Left forelimb (tissue), 1 donor: Measurements from ENCODE around the gene FETUB.
A peak's percentile ranks its signal among the peaks of the same experiment; 100 is the strongest.
"Not testable (repeated sequence)": the region's sequence is repeated elsewhere in the genome, so short reads cannot be mapped to it uniquely, and the experiment has no call there.

Source experiments
- DNase-seq: peaks from one replicate; pipeline ENCODE4 v3.0.0-alpha.2; 2018; ENCODE audit warnings: low spot score

The FETUB gene

DNA sequence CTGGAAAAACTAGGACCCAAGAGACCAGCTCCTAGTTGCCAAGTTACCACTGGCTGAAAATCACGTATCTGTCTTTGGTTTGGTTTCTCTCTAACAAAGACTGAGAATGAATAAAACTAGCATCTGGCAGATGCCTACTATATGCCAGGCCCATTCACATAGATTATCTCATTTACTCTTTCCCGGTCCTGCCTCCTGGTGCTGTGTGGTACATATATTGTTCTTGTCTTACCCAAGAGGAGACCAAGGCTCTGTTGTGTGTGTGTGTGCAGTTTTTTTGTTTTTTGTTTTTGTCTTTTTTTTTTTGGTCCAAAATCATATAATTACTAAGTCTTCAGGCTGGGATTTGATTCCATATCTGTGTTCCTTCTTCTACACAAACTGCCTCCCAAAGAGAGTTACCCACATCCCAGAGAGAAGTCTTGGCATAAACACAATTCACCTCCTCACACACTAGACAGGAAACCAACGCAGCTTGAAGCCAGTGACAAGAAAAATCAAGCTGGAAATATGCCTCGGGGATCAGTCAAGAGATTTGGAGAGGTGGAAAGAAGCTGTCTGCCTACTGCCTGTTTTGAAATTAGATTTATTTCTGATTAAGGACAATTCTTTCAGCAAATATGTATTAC is 26.4 kb upstream of the FETUB start:
- no peak for DNase-seq

GRCh38 chr3:186614266-186614596 is 26.0 kb upstream of the FETUB start:
- no peak for DNase-seq

DNA sequence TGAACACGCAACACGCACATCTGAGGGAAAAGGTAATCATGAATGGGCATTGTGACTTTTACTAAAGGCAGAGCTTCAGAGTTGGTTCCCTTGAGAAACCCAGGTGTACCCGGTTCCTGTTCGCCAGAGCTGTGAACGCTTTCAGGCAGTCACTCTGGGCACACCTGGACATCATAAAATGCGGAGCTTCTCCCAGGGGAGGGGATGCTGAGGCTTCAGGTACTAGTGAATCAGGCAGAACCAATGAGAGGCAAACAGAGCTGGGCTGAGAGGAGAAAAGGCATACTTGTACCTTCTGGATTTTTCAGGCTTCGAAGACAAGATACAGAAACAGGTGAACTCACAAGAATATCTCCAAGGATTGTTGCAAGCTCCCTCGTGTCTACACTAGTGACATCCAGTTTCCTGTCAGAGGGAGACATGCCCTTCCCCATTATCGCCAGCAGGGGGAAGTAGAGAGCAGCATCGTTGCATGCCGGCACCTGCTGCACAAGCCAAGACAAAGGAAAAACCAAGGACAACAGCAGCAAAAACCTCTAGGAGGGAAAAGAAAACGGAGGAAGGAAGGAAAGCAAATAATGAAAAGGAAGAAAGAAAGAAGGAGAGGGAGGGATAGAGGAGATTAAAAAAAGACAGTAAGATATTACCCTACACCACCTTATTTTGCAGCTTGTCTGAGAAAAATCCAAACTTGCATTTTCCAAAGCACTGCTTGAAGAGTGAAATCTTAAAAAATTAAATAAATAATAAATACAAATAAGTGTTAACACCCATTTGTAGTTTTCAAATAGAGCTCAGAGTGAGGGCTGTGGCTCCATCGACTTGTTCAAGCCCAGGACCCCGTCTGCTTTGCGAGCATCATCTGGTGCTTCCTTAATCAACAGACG is 25.4 kb upstream of the FETUB start:
- peak; percentile 76 for DNase-seq

- no peak for DNase-seq
Observed at GRCh38 chr3:186616299-186616617, 23.9 kb upstream of the FETUB start.

DNA sequence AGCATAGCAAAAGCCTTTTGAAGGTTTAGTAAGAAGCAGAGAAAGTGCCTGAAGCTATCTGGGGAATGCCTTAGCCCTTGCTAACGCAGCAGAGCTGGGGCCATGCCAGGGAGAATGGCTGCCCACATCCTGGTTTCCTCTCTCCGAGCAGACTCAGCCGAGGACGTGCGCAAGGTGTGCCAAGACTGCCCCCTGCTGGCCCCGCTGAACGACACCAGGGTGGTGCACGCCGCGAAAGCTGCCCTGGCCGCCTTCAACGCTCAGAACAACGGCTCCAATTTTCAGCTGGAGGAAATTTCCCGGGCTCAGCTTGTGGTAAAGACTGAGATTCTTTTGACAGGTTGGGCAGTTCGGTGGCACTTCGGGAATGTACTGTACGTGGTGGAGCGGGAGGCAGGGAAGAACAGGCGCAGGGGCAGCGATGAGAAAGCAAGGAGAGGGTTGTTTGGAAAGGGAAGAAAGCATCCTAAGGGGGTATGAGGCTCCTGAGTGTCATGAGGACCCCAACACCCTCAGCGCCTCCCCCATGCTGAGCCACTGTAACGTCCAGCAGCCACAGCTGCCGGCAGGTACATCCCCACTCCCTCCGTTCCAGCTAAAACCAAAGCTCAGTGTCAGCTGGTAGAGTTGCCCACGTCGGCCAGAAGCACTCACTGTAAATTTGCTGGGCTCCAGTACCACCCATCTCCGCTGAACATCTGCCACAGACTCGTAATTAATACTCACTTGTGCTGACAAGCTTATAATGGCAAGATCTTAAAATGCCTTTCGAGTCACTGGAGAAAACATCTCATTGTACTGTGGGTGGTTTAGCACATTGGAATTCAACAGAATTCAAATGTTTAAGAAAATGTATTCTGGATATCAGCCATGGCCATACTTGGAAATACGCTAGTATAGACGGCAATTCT is 22.9 kb upstream of the FETUB start:
- peak; percentile 74 for DNase-seq

DNA sequence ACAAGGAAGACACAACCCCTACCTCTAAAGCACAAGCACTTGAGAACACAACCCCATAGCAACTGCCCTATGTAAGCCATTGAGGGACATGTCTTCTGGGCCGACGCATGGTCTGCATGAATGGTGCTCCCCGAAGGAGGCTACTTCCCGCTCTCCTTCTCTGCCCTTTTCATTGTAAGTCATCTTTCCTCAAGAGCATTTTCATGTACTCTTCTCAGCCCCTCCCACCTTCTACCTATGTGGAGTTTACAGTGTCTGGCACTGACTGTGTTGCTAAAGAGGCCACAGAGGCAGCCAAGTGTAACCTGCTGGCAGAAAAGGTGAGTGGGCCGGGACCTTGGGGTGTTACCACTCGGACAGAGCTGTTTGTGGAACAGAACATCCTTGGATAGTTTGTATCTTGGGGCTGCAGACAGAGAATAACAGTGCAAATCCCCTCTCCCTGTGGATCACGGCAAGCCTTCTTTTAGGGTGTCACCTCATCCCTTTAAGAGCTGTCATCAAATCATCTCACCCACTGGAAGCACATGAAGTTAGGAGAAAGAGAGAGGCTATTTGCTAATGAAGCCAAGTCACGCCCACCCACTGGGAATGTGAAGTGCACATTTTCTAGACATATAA is 21.8 kb upstream of the FETUB start:
- no peak for DNase-seq

GRCh38 chr3:186619787-186620212 is 20.4 kb upstream of the FETUB start:
- no peak for DNase-seq

- no peak for DNase-seq
Observed at GRCh38 chr3:186620213-186621092, 19.7 kb upstream of the FETUB start.

GRCh38 chr3:186621894-186622650 is 18.1 kb upstream of the FETUB start:
- no peak for DNase-seq

- DNase-seq = no peak
Observed at GRCh38 chr3:186622651-186623310, 17.4 kb upstream of the FETUB start.

GRCh38 chr3:186624598-186624997 is 15.6 kb upstream of the FETUB start:
- DNase-seq = no peak

GRCh38 chr3:186625600-186626042 is 14.6 kb upstream of the FETUB start:
- DNase-seq = no peak

DNA sequence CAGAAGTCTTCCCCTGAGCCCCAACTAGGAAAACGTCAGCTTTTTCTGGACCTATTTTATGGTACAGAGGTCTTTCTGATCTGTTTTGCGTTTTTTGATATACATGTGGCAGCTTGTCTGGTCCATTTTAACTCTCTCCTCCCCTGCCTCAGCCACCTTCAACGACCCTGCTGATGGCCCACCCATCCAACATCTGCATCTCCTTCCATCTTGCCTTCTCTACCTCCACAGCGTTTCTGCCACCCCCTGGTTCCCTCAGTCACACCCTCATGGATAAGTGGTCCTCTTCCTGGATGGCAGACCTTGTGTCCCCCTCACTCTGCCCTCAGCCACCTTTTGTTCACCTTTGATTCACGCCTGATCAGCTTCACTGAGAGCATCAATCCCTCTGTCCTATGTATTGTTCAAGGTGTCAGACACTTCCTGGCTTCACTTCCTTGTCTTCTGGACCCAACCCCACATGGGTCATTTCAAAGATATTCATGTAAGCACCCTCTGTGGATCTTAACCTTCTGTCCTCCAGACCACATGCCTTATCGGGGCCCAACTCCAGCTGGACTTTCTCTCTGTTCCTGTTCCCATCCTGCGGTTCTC is 13.8 kb upstream of the FETUB start:
- no peak for DNase-seq

DNA sequence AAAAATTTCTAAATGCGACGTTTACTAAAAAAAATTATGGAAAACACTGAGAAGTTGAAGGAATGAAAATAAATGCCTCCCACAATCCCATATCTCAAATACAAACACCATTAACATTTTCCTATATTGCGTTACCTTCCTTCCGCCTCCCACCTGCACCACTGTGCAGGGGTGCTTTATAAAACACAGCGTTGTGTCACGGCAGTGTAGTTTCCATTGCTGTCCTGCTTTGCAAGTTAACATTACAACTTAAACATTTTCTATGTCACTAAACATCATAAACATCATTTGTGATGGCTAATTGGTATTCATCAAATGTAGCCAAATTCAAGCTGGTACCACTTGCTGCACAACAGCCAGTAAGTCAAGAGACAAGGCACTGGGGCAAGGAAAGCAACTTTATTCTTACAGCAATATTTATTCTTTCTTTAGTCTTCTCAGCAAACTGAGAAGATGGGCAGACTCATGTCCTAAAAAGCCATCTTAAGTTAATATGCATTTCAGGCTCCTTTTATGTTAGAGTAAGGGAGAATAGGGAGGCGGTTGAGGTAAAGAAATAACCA is 12.3 kb upstream of the FETUB start:
- DNase-seq = no peak

DNA sequence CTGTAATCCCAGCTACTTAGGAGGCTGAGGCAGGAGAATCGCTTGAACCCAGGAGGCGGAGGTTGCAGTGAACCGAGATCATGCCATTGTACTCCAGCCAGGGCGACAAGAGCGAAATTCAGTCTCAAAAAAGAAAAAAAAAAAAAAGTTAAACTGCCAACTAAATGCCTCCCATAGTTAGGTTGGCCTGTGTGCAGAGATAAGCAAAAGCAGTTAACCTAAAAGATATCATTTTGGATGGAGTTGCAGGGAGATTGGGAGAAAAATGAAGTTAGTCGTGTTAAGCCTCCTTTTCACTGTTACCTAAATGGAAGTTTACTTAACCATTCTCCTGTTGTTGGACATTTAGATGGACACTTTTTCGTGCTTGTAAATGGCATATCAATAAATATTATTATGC is 11.4 kb upstream of the FETUB start:
- DNase-seq = no peak

- DNase-seq = no peak
Observed at GRCh38 chr3:186630950-186631641, 9.1 kb upstream of the FETUB start.

DNA sequence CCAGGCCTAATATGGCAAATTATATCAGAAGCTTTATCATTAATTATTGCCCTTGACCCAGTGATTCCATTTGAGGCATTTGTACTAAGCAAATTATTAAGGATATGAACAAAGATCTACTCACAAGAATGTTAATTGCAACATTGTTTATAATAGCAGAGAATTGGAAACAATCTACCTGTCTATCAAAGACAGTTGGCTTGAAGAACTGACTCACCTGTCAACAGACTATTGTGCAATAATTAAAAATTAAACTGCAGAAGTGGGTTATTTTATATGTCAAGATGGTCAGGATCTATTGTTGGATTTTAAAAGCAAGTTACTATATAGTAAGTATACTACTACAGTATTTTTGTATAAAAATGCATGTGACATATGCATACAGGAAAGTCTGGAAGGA is 6.7 kb upstream of the FETUB start:
- no peak for DNase-seq

- not testable (repeated sequence) for DNase-seq
Observed at GRCh38 chr3:186634207-186634606, 6.0 kb upstream of the FETUB start.

- no peak for DNase-seq
Observed at GRCh38 chr3:186635532-186635931, 4.7 kb upstream of the FETUB start.
